SKM-1 (cell line): ENCODE measurements around the gene KRT37.

Source experiments
- DNase-seq: peaks from one replicate; lab custom pipeline; 2025; ENCODE audit not compliant: unreplicated experiment; lab: John Stamatoyannopoulos, UW

The KRT37 gene

DNA sequence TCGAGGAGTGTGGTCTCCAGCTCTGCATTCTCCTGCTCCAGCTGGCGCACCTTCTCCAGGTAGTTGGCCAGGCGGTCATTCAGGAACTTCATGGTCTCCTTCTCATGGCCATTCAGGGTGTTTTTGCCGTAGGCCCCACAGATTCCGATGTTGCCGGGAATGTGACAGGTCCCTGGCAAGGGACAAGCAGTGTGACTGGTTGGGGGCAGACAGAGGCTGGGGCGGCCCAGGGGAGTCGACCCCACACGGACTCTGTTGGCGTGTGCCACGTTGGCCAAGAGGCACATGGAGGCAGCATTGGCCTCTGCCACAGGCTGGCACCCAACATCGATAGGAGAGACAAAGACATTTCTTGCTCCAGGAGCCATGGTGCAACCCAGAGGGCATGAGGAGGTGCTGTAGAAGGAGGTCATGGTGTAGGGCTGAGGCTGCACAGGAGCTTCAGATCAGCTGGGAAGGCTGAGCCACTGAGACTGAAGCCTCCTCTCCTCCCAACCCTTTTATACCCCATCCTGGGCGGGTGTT is at the start of gene KRT37:
Gene KRT37 (minus strand): TSS at position 475 of the 525 bp plus-strand sequence. CDS start 62 bp downstream, at position 413.
- DNase-seq = no peak

DNA sequence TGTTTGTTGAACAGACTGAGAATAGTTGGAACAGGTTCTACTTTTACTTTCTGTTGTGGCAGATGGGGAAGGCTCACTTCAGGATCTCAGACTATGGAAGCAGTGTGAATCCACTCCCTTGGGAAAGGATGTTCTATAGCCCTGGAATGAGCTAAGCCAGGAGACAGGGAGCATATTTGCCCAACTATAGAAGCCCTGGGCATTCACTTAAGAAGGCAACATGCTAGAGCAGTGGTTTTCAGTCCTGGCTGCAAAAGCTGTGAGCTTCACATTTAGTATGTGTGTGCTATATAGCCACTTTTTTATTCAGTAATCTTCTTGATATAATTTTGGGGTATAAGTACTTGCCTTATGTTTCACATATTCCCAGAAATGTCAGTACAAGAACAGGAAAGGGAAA is 44.0 kb upstream of the KRT37 start:
- no peak for DNase-seq

DNA sequence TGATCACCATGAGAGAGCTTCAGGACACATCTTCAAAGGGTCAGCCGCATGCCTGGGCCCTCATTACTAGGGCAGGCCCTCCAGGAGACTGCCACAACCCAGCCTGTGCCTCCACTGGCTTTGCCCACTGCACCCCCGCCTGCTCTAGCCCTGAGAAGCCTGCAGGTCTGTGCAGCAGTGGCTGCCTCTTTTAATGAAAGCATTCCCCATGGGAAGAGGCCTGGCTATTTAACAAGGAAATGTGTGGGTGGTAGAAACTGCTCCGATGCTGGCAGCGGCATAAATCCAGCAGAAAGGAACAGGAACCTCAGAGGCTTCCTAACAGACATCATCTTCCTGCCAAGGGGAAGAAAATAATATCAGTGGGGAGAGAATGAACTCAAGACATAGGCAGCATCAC is 43.2 kb upstream of the KRT37 start:
- no peak for DNase-seq

DNA sequence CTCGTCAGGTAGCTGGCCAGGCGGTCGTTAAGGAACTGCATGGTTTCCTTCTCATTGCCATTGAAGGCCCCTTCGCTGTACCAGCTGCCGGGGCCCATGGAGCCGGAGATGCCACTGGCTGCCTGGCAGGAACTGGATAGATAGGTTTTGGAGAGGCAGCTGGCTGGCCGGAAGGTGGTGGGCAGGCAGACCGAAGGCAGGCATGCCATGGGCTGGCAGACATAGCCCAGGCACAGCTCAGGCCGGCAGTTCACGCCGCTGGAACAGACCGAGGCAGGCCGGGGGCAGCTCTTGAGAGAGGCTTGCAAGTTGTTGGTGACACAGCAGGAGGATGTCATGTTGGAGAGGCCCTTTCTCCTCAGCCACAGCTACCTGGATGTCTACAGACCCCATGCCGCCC is 42.6 kb upstream of the KRT37 start, which contains the start of gene KRT32:
Gene KRT32 (minus strand): TSS at position 399 of the 400 bp plus-strand sequence. CDS start 61 bp downstream, at position 338.
- DNase-seq = no peak

DNA sequence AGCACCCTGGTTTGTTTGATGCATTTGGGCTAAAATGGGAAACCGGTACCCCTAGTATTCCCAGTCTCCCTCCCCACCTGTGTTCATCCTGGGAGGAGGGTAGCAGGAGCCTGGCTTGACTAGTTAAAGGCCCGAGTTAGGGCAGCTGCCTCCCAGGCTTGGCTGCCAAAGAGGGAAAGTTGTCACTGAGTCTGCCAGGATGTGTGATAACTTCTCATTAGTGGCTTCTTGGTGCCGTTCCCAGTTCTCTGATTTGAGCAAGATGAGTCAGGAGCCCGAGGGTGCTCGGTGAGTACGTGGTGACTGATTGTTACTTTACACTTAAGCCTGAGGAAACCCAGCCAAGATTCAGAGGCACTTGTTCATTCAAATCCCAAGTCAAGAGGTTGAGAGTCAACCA is 40.3 kb upstream of the KRT37 start:
- no peak for DNase-seq

DNA sequence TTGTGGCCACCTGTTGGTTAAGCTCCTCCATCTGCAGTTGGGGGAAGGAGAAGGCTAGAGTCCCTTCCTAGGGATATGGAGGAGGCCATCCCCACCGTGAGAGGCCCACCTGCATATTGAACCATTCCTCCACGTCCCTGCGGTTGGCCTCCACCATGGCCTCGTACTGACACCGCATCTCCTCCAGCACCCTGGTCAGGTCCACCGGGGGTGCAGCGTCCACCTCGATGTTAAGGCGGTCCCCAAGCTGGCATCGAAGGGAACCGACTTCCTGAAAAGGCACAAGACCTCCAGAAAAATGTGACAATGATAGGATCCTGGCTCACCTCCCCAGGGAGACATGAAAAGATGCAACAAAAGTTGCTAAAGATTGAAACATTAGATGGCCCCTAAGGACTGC is 39.8 kb upstream of the KRT37 start:
- no peak for DNase-seq

DNA sequence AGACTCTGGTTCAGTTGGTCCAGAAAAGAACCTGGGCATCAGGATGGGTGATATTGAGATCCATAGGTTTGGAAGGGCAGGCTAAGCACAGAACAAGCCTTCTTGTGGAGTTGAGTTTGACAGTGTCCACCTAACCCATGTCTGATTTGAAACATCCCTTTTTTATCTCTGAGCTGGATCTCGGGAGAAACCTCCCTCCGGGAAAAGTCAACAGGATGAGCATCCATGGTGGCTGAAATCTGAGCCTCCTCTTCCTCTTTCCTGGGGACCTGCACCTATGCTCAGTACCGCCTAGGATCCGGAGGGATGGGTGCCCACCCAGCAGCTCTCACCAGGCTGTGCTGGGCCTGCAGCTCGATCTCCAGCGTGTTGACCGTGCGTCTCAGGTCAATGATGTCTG is 39.4 kb upstream of the KRT37 start:
- DNase-seq = no peak

DNA sequence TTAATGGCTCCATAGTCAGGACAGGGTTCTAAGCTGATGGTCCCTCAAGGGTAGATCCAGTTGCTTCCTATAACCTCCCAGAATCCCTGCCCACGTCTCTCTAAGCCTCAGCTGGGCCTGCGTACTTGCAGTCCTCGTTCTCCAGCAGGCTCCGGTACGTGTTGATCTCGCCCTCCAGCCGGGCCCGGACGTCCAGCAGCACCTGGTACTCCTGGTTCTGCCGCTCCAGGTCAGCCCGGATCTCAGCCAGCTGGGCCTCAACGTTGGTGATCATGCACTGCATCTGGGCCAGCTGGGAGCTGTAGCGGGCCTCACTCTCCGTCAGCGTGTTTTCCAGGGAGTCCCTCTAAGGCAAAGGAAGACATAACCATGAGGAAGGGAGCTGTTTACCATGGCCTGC is 38.3 kb upstream of the KRT37 start:
- no peak for DNase-seq

DNA sequence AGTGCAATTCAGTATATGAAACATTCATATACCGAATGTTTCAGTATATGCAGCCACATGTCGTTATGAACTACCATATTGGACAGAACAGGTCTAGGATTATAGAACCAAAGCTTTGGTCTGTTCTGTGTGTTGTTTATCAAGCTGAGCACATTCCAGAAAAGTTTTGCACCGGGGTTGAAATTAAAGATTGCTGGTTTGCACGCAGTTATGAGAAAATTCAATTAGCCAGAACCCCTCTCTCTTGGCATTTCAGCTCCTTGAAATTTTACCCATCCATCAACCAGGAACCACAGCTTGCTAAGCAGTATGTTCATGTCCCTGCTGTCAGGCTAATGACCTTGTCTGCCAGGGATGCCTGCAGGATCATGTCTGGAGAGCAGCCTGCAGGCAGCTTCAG is 33.3 kb upstream of the KRT37 start:
- no peak for DNase-seq

DNA sequence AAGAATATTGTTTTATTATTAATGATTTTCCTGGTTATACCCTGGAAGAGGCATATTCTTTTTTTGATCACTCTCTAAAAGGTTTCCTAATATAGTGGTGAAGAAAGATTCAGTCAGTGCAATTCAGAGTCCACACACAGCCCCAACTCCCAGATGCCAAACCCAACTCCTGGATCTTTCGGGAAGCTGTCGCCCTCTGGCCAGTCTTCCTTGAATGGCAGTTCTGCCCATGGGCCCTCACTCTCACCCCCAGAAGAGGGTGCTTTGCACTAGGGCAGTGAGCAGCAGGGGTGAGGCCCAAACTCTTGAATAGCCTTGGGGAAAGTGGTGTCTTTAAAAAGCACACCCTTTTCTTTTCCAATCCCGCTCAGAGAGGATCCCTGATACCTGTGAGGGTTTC is 31.8 kb upstream of the KRT37 start:
- DNase-seq = no peak

DNA sequence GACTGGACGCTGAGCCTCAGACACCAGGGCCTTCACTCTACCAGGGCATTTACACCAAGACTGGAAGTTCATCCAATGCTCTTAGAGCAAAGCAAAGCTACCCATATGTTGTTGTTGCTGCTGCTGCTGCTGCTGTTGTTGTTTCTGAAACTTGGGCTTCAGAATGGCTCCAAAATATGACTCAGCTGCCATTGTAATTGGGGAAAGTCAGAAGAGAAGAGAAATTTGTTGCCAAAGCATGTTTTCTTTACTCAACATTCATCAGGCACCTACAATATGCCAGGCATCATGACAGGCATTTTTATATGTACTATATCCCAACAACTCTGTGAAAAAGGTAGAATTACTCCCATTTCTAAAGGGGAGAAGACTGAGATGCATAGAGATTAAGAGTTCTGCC is 30.9 kb upstream of the KRT37 start:
- no peak for DNase-seq

DNA sequence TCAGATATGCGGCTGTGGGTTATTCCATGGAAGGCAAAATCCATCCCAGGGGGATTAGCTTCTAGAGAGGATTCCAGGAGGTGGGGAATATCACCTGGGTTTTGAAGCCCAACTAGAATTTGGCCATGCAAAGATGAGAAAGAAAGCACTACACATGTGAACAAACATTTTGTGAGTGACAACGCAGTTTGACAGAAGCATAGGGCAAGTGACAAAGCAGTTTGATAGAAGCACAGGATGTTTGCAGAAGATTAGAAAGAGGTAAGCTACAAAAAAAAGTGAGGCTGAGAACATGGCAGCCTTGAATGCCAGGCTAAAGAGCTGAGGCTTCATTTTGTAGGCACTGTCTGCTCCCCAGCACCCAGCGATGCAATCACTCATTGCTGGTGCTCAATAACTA is 28.7 kb upstream of the KRT37 start:
- DNase-seq = no peak

DNA sequence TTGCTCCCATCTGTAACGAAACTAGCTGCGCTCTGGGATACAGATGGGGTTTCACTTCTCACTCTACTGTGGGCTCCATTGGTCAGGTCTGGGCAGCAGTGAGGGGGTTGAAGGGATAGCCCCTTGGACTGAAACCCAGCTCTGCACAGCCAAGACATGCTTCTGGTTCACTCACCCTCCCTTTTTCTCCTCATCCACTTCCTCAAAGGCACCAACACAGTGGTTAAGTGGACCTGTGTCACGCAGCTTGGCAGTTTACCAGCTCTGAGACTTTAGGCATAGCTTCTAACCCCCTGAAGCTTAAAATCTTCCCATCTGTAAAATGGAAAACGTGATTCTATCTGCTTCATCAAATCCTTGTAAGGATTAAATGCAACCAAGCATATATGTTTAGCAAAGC is 27.9 kb upstream of the KRT37 start:
- DNase-seq = no peak

DNA sequence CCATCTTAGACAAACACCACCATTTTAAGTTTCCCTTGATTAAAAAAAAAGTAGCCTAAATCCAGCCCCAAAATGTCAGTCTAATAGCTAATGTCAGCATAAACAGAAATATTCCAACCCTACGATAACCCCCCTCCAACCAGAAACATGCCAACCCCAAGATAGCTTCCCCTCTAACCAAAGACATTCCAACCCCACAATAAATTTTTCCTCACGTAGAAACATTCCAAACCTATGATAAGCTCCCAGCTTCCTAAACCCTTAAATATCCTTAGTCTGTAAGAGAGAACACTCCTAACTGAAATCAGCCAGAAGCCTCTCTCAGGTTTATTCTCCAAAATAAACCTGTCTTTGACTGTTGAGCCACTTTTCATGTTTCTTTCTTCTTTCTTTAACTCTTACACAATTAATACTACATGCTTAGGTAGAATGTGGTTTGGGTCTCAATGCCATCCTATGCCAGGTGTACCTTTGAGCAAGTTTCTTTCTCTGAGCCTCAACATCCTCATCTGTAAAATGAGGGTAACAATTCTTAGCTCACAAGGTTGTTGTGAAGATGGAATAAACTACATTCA is 26.9 kb upstream of the KRT37 start:
- no peak for DNase-seq

DNA sequence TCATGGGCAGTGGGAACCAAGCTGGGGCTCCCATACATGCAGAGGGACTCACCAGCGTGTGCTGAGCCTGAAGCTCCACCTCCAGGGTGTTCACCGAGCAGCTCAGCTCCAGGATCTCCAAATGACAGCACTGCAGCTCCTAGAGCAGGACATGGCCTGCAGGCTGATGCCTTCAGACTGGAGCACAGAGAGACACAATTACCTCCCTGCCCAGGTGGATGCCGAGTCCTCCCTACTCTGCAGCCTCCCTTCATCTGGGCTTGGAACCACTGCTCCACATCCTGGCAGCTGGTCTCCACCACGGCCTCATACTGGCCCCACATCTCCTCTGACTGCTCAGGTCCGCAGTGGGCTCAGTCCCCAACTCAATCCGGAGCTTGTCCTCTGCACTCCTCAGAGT is 24.6 kb upstream of the KRT37 start:
- DNase-seq = no peak

DNA sequence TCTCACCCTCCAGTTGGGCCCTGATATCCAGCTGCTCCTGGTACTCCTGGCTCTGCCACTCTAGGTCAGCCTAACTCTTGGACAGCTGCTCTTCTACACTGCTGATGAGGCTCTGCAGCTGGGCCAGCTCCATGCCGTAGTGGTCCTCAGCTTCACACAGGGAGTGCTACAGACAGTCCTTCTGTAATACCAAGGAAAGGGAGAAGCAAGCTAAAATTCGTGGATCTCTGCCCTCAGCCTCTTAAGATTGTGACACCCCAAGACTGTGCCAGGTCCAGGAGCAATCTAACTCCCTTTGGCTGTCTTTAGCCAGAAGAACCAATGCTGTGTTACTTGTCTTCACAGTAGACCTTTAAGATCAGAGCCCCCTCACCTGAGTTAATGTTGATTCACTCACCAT is 24.1 kb upstream of the KRT37 start:
- no peak for DNase-seq

DNA sequence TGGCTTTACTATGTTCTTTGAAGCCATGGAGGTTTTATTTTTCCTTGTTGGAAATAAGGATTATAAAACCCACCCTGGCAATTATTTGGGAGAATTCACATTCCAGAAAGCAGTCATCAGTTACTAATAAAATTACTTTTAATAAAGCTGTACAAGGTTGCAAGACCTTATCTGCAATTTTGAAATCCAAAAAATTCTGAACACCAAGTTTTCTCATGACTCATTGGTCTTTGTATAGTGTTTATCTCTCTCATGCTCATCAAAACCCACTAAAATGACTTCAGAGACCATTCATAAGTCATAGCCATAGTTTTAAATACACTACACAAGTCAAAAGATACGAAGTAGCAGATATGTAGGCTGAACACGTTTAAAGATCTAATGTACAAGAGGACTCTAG is 22.4 kb upstream of the KRT37 start:
- no peak for DNase-seq

DNA sequence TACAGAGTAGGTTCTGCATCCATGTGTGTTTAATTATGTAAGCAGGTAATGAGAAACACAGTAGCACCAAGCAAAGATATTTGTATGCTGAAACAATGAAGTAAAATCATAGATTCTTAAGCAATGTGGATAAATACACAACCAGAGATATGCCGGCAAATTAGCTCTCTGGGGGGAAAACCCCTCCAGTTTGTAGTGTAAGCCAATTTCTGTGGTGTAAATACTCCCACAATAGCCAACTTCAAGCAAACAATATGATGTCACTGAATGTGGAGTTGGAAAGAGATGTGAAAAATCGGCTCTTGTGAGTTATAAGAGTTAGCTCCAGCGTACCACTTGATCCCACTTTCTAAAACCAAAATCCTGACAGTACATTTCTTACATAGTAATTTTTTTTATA is 20.3 kb upstream of the KRT37 start:
- no peak for DNase-seq

DNA sequence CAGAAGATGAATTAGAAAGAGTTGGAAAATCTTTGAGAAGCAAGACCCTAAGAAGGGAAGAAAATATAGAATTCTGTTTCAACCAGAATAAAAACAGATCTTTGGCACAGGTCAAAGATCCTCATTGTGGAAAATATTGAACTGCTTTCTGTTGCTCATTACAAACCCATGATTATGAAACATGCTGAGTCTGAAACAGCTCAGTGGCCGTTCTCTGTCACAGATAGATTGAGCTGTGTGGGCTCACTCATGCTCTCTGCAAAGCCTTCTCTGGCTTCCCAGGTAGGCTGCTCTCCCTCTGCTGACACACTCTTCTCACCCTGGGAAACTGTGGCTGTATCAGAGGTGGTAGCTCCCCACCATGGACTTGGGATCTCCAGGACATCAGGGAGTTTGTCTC is 19.8 kb upstream of the KRT37 start:
- DNase-seq = no peak

DNA sequence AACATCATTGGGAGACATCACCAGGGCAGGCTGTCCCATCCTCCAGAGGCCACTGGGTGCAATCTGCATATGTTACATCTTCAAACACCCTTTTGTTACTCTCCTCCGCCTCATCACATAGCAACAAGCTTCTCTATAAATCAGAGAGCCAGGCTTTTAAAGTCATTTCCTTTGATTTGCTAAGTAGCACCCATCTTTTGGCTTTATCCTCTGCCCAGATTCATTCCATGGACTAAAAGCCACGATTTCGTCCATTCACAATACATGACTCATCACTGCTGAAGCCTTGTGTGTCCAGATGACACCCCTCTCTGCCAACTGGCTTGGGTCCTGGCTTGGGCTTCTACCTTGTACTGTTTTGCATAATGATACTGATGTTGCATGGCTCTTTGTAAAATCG is 18.4 kb upstream of the KRT37 start:
- DNase-seq = no peak

DNA sequence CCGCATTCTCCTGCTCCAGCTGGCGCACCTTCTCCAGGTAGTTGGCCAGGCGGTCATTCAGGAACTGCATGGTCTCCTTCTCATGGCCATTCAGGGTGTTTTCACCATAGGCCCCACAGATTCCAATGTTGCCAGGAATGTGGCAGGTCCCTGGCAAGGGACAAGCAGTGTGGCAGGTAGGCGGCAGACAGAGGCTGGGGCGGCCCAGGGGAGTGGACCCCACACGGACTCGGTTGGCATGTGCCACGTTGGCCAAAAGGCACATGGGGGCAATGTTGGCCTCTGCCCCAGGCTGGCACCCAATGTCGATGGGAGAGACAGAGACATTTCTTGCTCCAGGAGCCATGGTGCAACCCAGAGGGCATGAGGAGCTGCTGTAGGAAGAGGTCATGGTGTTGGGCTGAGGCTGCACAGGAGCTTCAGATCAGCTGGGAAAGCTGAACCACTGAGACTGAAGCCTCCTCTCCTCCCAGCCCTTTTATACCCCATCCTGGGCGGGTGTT is 16.2 kb upstream of the KRT37 start, which contains the start of gene KRT38:
Gene KRT38 (minus strand): TSS at position 453 of the 503 bp plus-strand sequence. CDS start 62 bp downstream, at position 391.
- no peak for DNase-seq

DNA sequence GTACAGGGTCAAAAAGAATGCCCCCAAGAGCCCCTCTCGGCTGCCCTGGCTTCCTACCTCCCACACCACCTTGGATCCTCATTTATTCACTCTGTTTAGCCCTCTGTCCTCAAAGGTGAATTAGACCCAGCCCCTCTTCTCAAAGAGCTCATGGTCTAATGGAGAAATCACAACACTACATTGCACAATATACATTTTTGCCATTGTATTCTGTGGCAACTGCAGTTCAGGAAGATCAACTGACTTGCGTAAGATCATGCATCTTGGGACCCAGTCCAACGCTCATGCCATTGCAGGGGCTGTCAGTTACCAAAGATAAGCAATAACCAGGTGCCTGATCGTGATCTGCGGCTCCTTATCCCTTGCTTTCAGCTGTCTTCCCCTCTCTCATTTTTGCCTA is 15.0 kb upstream of the KRT37 start:
- no peak for DNase-seq

DNA sequence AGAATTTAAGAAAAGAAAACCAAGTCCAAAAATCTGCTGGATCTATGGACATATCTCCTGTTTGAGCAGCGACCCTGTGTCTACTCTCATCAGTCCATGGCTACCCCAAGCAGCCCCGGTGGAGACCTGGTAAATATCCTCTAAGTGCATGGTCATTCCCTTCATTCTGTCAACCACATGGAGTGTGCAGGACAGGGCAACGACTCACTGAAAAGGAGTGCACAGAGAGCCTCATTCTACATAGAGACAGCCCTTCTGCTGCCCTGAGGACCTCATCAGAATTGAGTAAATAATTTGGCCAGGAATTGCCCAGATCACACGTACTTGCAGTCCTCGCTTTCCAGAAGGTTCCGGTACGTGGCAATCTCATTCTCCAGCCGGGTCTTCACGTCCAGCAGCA is 13.4 kb upstream of the KRT37 start:
- no peak for DNase-seq
